Stimulated activated CD8-positive, alpha-beta memory T cell treated with anti-CD3 and anti-CD28 coated beads, Interleukin-4, amount 100 ng/mL, for 24 hours (primary cell): ENCODE data around the gene TMEM25.
"Not testable (repeated sequence)": the region's sequence is repeated elsewhere in the genome, so short reads cannot be mapped to it uniquely, and the experiment has no call there.

Experiments used
- DNase-seq: peaks from one replicate; pipeline ENCODE4 v3.0.0-alpha.2; 2020; ENCODE audit warnings: low read depth

Gene TMEM25

GRCh38 chr11:118530683-118531596, at the start of gene TMEM25:
TMEM25 (plus strand) TSS chr11:118531192; CDS start chr11:118531802, 610 bp downstream.
- DNase-seq: peak; percentile 63

- DNase-seq: not testable (repeated sequence)
Observed at GRCh38 chr11:118481238-118481637, 49.8 kb upstream of the TMEM25 start.

GRCh38 chr11:118484405-118484804, 46.6 kb upstream of the TMEM25 start:
- DNase-seq: no peak

GRCh38 chr11:118485273-118485672, 45.7 kb upstream of the TMEM25 start:
- no peak for DNase-seq

- DNase-seq: peak; percentile 60
Observed at GRCh38 chr11:118488480-118489109, 42.4 kb upstream of the TMEM25 start.

GRCh38 chr11:118491041-118491440, 40.0 kb upstream of the TMEM25 start:
- DNase-seq: no peak

GRCh38 chr11:118497831-118498230, 33.2 kb upstream of the TMEM25 start:
- no peak for DNase-seq

GRCh38 chr11:118503216-118503615, 27.8 kb upstream of the TMEM25 start:
- no peak for DNase-seq

GRCh38 chr11:118511601-118512000, 19.4 kb upstream of the TMEM25 start:
- DNase-seq: no peak

GRCh38 chr11:118514103-118514502, 16.9 kb upstream of the TMEM25 start:
- no peak for DNase-seq

- DNase-seq: no peak
Observed at GRCh38 chr11:118519549-118519948, 11.4 kb upstream of the TMEM25 start.

GRCh38 chr11:118521892-118522311, 9.1 kb upstream of the TMEM25 start:
- no peak for DNase-seq

GRCh38 chr11:118522571-118523072, 8.4 kb upstream of the TMEM25 start:
- no peak for DNase-seq

GRCh38 chr11:118524356-118524755, 6.6 kb upstream of the TMEM25 start:
- DNase-seq: no peak

- no peak for DNase-seq
Observed at GRCh38 chr11:118524757-118525470, 6.1 kb upstream of the TMEM25 start.

GRCh38 chr11:118526688-118527087, 4.3 kb upstream of the TMEM25 start:
- DNase-seq: no peak

- no peak for DNase-seq
Observed at GRCh38 chr11:118527109-118527508, 3.9 kb upstream of the TMEM25 start, which contains the start of gene TTC36. TTC36 (plus strand) TSS chr11:118527474; CDS start chr11:118527495, 21 bp downstream.

- no peak for DNase-seq
Observed at GRCh38 chr11:118528511-118528910, 2.5 kb upstream of the TMEM25 start.

- DNase-seq: no peak
Observed at GRCh38 chr11:118529584-118530175, 1.3 kb upstream of the TMEM25 start.

GRCh38 chr11:118530180-118530682, 761 bp upstream of the TMEM25 start:
- no peak for DNase-seq

- no peak for DNase-seq
Observed at GRCh38 chr11:118531597-118532084, 649 bp downstream of the TMEM25 start.
